Fibroblast of lung (primary cell): Measurements from ENCODE around the gene GDPD3.

Experiments
- CTCF ChIP-seq, 2 donors: IDR thresholded peaks in 1 of 2; conservative IDR thresholded peaks in 1 of 2; 1 replicate in 1 of 2; 2 replicates in 1 of 2; pipeline ENCODE4 v1.5.1; 2011 to 2012; ENCODE audit warnings: low read length in 2 of 2, control low read depth in 1 of 2, inconsistent platforms in 1 of 2, low read depth in 1 of 2, mild to moderate bottlenecking in 1 of 2
- EZH2 ChIP-seq: IDR thresholded peaks from 2 replicates; pipeline ENCODE4 v1.5.1; 2012; ENCODE audit warnings: low read length, control low read depth, mild to moderate bottlenecking; ENCODE audit errors: missing control alignments

- TF ChIP-seq CTCF (conservative IDR thresholded peaks at IDR 0.05 in 1 of 2, IDR thresholded peaks at IDR 0.05 in 1 of 2; ENCODE audit: low read depth in 1 of 2, low read length in 2 of 2) = no peak
- no peak for TF ChIP-seq EZH2
Measured at GRCh38 chr16:30139583-30140481, 26.5 kb upstream of the GDPD3 start.
